H9 (cell line): ENCODE measurements around the gene EXOSC1. TPM values are rescaled to one million over a fixed set of nuclear protein-coding genes. Genes with fewer than 3 reads are reported as not detected.

Experiments used
- DNase-seq: peaks from one replicate; pipeline ENCODE4 v3.0.0-alpha.2; 2017
- H2AFZ ChIP-seq: one replicate; pipeline ENCODE4 v1.6.1; 2013; ENCODE audit warnings: mild to moderate bottlenecking, low read length, control low read depth, moderate library complexity
- H2AK5ac ChIP-seq: 2 replicates; pipeline ENCODE4 v1.6.1; 2013; ENCODE audit warnings: low read length, control low read depth, mixed read lengths; ENCODE audit not compliant: insufficient read length
- H2BK120ac ChIP-seq: one replicate; pipeline ENCODE4 v1.6.1; 2013; ENCODE audit warnings: low read depth, mild to moderate bottlenecking, low read length, control low read depth, inconsistent platforms; ENCODE audit not compliant: poor library complexity, severe bottlenecking
- H2BK12ac ChIP-seq: 2 replicates; pipeline ENCODE4 v1.6.1; 2013; ENCODE audit warnings: low read length, control low read depth, mixed read lengths, low read depth; ENCODE audit not compliant: insufficient read length
- H2BK15ac ChIP-seq: 2 replicates; pipeline ENCODE4 v1.6.1; 2013; ENCODE audit warnings: low read depth, low read length, control low read depth
- H2BK20ac ChIP-seq: one replicate; pipeline ENCODE4 v1.6.1; 2013; ENCODE audit warnings: low read depth, mild to moderate bottlenecking, low read length, control low read depth, inconsistent platforms; ENCODE audit not compliant: poor library complexity, severe bottlenecking
- H2BK5ac ChIP-seq: 2 replicates; pipeline ENCODE4 v1.6.1; 2013; ENCODE audit warnings: low read length, control low read depth, mixed read lengths; ENCODE audit not compliant: insufficient read length
- H3K14ac ChIP-seq: 2 replicates; pipeline ENCODE4 v1.6.1; 2013; ENCODE audit warnings: low read length, control low read depth; ENCODE audit not compliant: insufficient read depth
- H3K18ac ChIP-seq: 2 replicates; pipeline ENCODE4 v1.6.1; 2013; ENCODE audit warnings: low read depth, mild to moderate bottlenecking, mixed read lengths, low read length, control low read depth; ENCODE audit not compliant: insufficient read length
- H3K23ac ChIP-seq: 2 replicates; pipeline ENCODE4 v1.6.1; 2013; ENCODE audit warnings: low read length, control low read depth, mixed read lengths, low read depth; ENCODE audit not compliant: insufficient read length
- H3K23me2 ChIP-seq: 2 replicates; pipeline ENCODE4 v1.6.1; 2013; ENCODE audit warnings: low read depth, mild to moderate bottlenecking, mixed read lengths, low read length, control low read depth; ENCODE audit not compliant: insufficient read length, poor library complexity, severe bottlenecking
- H3K27ac ChIP-seq: 2 replicates; pipeline ENCODE4 v1.5.1; 2013; ENCODE audit warnings: low read length, control low read depth, mixed read lengths, low read depth; ENCODE audit not compliant: insufficient read length
- H3K27me3 ChIP-seq: 2 replicates; pipeline ENCODE4 v1.6.1; 2013; ENCODE audit warnings: low read length, control low read depth, inconsistent platforms; ENCODE audit not compliant: insufficient read depth
- H3K4ac ChIP-seq: 2 replicates; pipeline ENCODE4 v1.6.1; 2013; ENCODE audit warnings: low read depth, mild to moderate bottlenecking, control low read depth, inconsistent platforms, low read length, moderate library complexity
- H3K4me1 ChIP-seq: 2 replicates; pipeline ENCODE4 v1.6.1; 2013; ENCODE audit warnings: low read length, control low read depth, inconsistent platforms; ENCODE audit not compliant: insufficient read depth
- H3K4me2 ChIP-seq: 2 replicates; pipeline ENCODE4 v1.6.1; 2013; ENCODE audit warnings: low read length, control low read depth, mixed read lengths; ENCODE audit not compliant: insufficient read length, insufficient read depth
- H3K56ac ChIP-seq: 2 replicates; pipeline ENCODE4 v1.6.1; 2013; ENCODE audit warnings: low read depth, mild to moderate bottlenecking, mixed read lengths, low read length, control low read depth; ENCODE audit not compliant: insufficient read length
- H3K79me1 ChIP-seq: 2 replicates; pipeline ENCODE4 v1.6.1; 2013; ENCODE audit warnings: low read depth, mild to moderate bottlenecking, moderate library complexity, low read length, control low read depth, inconsistent platforms; ENCODE audit not compliant: insufficient read depth, poor library complexity, severe bottlenecking
- H3K79me2 ChIP-seq: 2 replicates; pipeline ENCODE4 v1.6.1; 2013; ENCODE audit warnings: low read length, control low read depth, inconsistent platforms; ENCODE audit not compliant: insufficient read depth
- H3K9ac ChIP-seq: 2 replicates; pipeline ENCODE4 v1.6.1; 2013; ENCODE audit warnings: low read length, control low read depth, mixed read lengths; ENCODE audit not compliant: insufficient read length; ENCODE audit errors: extremely low read depth
- H3K9me3 ChIP-seq: one replicate; pipeline ENCODE4 v1.6.1; 2013; ENCODE audit warnings: low read depth, low read length, inconsistent platforms; ENCODE audit not compliant: control insufficient read depth
- H3T11ph ChIP-seq: one replicate; pipeline ENCODE4 v1.6.1; 2013; ENCODE audit warnings: mild to moderate bottlenecking, low read length, control low read depth, inconsistent platforms
- H4K20me1 ChIP-seq: one replicate; pipeline ENCODE4 v1.6.1; 2013; ENCODE audit not compliant: control insufficient read depth, insufficient read length, insufficient read depth
- H4K5ac ChIP-seq: 2 replicates; pipeline ENCODE4 v1.6.1; 2013; ENCODE audit warnings: low read depth, mild to moderate bottlenecking, mixed read lengths, low read length, control low read depth; ENCODE audit not compliant: insufficient read length
- H4K8ac ChIP-seq: replicated peaks from 2 replicates; pipeline ENCODE4 v1.6.1; 2013; ENCODE audit warnings: low read length, control low read depth, mixed read lengths, low read depth; ENCODE audit not compliant: insufficient read length
- H4K91ac ChIP-seq: 2 replicates; pipeline ENCODE4 v1.6.1; 2013; ENCODE audit warnings: low read depth, mild to moderate bottlenecking, moderate library complexity, mixed read lengths, low read length, control low read depth; ENCODE audit not compliant: insufficient read length
- H3K27ac Mint-ChIP-seq, 3 experiments: 2 replicates in 2 of 3; 3 replicates in 1 of 3; pipeline ENCODE4 v1.8.0; 2020 to 2021; ENCODE audit warnings: mixed read lengths in 3 of 3, mild to moderate bottlenecking in 1 of 3, moderate library complexity in 1 of 3
- H3K27me3 Mint-ChIP-seq: 2 replicates; pipeline ENCODE4 v1.8.0; 2021; ENCODE audit warnings: low read depth, mild to moderate bottlenecking, moderate library complexity, mixed read lengths
- H3K36me3 Mint-ChIP-seq, 3 experiments: 2 replicates in 2 of 3; 3 replicates in 1 of 3; pipeline ENCODE4 v1.8.0; 2020 to 2021; ENCODE audit warnings: low read depth in 3 of 3, mixed read lengths in 3 of 3; ENCODE audit not compliant: insufficient read depth in 1 of 3
- H3K4me1 Mint-ChIP-seq, 2 experiments: 2 replicates each; pipeline ENCODE4 v1.8.0; 2020; ENCODE audit warnings: mixed read lengths in 2 of 2
- H3K4me3 Mint-ChIP-seq, 2 experiments: 2 replicates in 1 of 2; 3 replicates in 1 of 2; pipeline ENCODE4 v1.8.0; 2020 to 2021; ENCODE audit warnings: mild to moderate bottlenecking in 2 of 2, mixed read lengths in 2 of 2, moderate library complexity in 1 of 2
- H3K9me3 Mint-ChIP-seq, 2 experiments: 2 replicates in 1 of 2; 3 replicates in 1 of 2; pipeline ENCODE4 v1.8.0; 2020; ENCODE audit warnings: mild to moderate bottlenecking in 2 of 2, mixed read lengths in 2 of 2, moderate library complexity in 1 of 2
- CTCF ChIP-seq: fragments of 200-600 bp; sonication (generic); conservative IDR thresholded peaks from 3 replicates; pipeline ENCODE4 v1.8.0; 2021; ENCODE audit warnings: antibody characterized with exemption, mild to moderate bottlenecking
- WGBS: extraction: QIAGEN DNeasy Blood & Tissue Kit; methylation state at CpG from one replicate; pipeline ENCODE4 v1.1.7; 2013; ENCODE audit warnings: missing lambda C conversion rate, low lambda C conversion rate, mixed read lengths; ENCODE audit not compliant: insufficient read length; ENCODE audit errors: extremely low coverage; 5-methylcytosine and 5-hydroxymethylcytosine counted together
- total RNA-seq: library from RNA; stranded (reverse); gene quantifications from 2 replicates; pipeline ENCODE4 v1.2.1, GENCODE V29; 2021

EXOSC1 gene
- total RNA-seq, 1 experiment from 2014 or later, result 66.4 TPM

GRCh38 chr10:97450828-97451227 is 5.0 kb upstream of the EXOSC1 start:
- Histone ChIP-seq H3K23ac (no peak overlapping the region), H2AK5ac (no peak overlapping the region), H4K8ac (no peak overlapping the region), H2BK5ac (no peak overlapping the region), H4K5ac (no peak overlapping the region), H3K79me1 (no peaks in the 10 kb centered on the region), H2AFZ (no peak overlapping the region), H3K27ac (no peak overlapping the region), H3K18ac (no peak overlapping the region), H3T11ph (no peak overlapping the region), H3K14ac (no peak overlapping the region), H4K20me1 (peaks cover 2% of the 10 kb centered on the region), H2BK15ac (no peak overlapping the region), H3K4me2 (no peak overlapping the region), H4K91ac (no peak overlapping the region), H2BK12ac (no peak overlapping the region), H2BK20ac (no peak overlapping the region), H3K4ac (no peak overlapping the region), H3K9me3 (no peaks in the 10 kb centered on the region), H2BK120ac (no peak overlapping the region), H3K9ac (no peak overlapping the region), H3K23me2 (peaks cover 9% of the 10 kb centered on the region), H3K79me2 (peaks cover 5% of the 10 kb centered on the region; the same call in 1 of the 2 replicates), H3K4me1 (peaks cover 3% of the 10 kb centered on the region; the same call in 1 of the 2 replicates), H3K56ac (no peak overlapping the region), H3K27me3 (no peaks in the 10 kb centered on the region; the same call in 1 of the 2 replicates)
- H3K4me1 Mint-ChIP-seq, result peaks cover 11 to 15% of the 10 kb centered on the region in 2 experiments
- H3K9me3 Mint-ChIP-seq, result no peaks in the 10 kb centered on the region
- H3K4me3 Mint-ChIP-seq, result no peak overlapping the region; a peak in 1 of 5 replicates
- no peak overlapping the region; a peak in 1 of 7 replicates for H3K27ac Mint-ChIP-seq
- WGBS, result no CpG with 5 or more reads among the region's 2 CpGs
- DNase-seq, result no peak
- TF ChIP-seq CTCF, result no peak
- peaks cover 22 to 51% (median 51%) of the 10 kb centered on the region in 3 experiments; a peak in 6 of 7 replicates for H3K36me3 Mint-ChIP-seq
- H3K27me3 Mint-ChIP-seq, result peaks cover 2% of the 10 kb centered on the region; the same call in 1 of the 2 replicates
